NCI-H69 (cell line): Measurements from ENCODE around the gene RNF19B.
"Not testable (repeated sequence)": the region's sequence is repeated elsewhere in the genome, so short reads cannot be mapped to it uniquely, and the experiment has no call there.

Source experiments
- DNase-seq: peaks from one replicate; lab custom pipeline; 2025; lab: John Stamatoyannopoulos, UW

The RNF19B gene

DNA sequence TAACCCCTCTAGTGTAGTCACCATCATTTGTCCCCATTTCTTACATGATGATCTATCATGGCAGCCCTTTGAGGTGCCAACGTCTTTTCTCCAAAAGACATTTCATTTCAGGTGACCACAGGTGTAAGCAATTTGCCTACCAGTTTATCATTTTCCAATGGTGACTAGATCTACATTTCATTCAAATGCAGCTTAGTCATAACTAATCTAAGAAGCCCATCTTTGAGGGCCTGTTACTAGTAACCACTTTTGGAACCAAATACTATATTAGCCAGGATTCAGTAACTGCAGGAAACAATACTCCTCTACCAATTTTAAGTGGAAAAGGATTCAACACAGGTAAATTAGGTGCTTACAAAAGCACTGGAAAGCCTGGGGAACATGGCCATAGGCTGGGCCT, 32.8 kb downstream of the RNF19B start:
- no peak for DNase-seq

- peak; percentile 2 for DNase-seq
These were observed 35.2 kb downstream of the RNF19B start for GRCh38 chr1:32929366-32929765.

DNA sequence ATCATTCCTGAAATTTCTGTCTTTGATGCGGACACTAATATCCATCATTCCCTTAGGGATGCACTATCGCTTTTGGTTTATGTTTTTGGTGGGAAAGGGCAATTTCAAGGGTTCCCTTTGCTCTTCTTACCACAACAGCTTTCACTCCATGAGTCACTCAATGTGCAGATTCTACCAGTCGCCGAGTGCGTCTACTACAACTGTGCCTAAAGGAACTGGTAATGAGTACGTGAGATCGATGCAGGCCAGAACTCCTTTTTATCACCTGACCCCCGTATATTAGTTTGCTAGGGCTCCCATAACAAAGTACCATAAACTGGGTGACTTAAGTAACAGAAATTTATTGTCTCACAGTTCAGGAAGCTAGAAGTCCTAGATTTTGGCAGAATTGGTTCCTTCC, 35.9 kb downstream of the RNF19B start:
- no peak for DNase-seq

DNA sequence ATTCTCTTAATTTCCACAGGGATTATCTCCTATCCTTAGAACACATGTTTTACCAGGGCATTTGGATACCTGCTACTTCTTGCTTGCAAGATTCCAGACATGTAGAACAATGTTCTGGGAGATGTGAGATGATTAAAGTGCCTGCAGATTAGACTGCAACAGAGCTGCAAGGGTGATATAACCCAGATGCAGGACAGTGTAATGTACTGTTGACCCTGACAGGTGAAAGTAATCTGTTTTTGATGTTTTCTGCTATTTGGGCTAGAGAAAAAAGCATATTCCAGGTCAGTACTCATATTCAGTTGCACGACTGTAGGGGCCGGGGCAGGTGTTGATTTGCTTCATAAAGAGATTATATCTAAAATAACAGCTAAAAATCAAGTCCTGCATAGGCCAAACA, 36.3 kb downstream of the RNF19B start:
- DNase-seq, result no peak

DNA sequence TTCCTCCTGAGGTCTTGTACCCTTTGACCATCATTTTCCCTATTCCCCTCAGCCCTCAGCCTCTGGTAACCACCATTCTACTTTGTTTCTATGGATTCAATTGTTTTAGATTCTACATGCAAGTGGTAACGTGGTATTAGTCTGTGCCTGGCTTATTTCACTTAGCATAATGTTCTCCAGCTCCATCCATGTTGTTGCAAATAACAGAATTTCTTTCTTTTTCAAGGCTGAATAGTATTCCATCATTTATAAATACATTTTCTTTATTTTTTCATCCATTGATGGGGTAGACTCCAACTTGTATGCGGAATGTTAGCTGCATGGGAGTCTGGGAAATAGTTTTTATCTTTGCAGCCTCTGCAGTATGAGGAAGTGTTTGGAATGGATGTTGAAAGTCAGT, 37.2 kb downstream of the RNF19B start:
- DNase-seq, result no peak

GRCh38 chr1:32926562-32926961, 38.0 kb downstream of the RNF19B start:
- no peak for DNase-seq

- DNase-seq, result peak; percentile 20
These were observed 39.0 kb downstream of the RNF19B start for GRCh38 chr1:32925403-32926162.

DNA sequence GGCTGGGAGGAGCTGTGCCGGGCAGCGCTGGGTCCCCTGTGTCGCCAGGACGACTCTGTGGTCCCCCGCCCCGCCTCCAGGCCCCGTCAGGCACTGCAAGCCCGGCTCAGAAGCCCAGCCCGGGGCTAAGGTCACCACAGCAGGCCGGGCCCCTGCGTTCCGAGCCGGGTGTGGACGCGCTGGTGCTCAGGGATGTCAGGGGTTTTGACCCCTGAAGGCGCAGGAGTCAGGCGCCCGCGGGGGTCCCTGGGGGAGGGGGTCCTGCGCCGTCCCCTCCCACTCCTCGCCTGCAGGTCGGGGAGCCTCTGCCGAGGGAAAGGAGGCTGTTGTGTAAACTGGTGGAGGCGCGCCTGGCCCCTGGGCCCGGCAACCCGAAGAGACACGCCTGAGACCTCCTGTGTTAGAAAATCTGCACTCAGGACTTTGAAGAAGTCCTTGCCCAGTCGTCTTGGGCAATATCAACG, 39.7 kb downstream of the RNF19B start:
- no peak for DNase-seq

- DNase-seq, result no peak
These were observed 43.8 kb downstream of the RNF19B start for GRCh38 chr1:32920833-32921232.

- DNase-seq, result no peak
These were observed 44.5 kb downstream of the RNF19B start for GRCh38 chr1:32919811-32920733.

DNA sequence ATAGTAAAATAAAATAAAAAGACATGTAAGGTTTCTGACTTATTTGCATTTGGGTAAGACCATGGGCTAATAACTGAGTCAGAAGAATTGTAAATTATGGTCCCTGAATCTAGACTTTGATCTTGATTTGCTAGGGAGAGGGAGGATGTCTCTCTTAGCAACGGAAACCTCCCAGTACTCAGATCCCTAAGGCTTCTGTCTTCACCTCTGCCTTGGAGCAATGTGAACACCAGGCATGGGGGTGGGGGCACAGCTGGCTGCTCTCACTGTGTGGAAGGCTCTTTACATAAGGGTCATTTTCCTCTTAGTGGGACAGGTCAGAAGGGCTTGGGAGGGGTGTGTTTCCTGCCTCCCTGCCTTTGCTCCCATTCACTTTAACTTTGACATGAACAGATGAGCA, 46.4 kb downstream of the RNF19B start:
- peak; percentile 24 for DNase-seq

GRCh38 chr1:32917521-32917920, 47.1 kb downstream of the RNF19B start:
- no peak for DNase-seq

- DNase-seq, result no peak
These were observed 48.6 kb downstream of the RNF19B start for GRCh38 chr1:32915766-32916706.

- DNase-seq, result no peak
These were observed 54.3 kb downstream of the RNF19B start for GRCh38 chr1:32910319-32910718.

DNA sequence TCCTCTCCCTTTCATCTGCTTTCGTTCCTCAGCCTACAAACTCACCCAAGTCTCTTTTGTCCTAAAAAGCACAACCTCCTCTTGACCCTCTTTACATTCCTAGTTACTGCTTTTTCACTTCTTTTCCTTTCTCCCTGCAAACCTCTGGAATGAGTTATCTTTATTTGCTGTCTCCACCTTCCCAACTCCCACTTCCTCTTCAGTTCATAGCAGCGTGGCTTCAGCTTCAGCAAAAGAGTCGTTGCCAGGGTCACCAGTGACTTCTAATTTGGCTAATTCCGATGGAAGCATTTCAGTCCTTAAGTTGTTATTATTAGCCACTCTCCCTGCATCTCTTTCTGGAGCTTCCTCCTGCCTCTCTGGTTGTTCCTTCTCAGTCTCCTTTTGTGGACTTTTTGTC, 57.2 kb downstream of the RNF19B start:
- DNase-seq, result no peak

DNA sequence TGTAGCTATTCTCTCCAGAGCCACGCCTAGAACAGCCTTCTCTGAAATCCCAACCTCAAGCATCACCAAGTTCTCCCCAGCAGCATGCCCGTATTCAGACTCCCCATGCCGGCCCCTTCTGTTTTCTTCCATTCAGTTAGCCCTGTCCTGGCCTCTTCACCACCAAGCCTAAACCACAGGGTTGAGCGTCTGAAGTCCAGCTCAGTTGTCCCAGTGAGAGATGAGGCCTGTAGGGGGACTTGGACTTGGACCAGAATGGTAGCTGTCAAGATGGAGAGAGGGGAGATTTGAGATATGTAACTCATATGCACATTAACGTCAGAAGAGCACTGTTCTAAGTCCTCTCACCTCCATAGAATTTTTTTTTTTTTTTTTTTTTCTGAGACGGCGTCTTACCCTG, 58.0 kb downstream of the RNF19B start:
- no peak for DNase-seq

DNA sequence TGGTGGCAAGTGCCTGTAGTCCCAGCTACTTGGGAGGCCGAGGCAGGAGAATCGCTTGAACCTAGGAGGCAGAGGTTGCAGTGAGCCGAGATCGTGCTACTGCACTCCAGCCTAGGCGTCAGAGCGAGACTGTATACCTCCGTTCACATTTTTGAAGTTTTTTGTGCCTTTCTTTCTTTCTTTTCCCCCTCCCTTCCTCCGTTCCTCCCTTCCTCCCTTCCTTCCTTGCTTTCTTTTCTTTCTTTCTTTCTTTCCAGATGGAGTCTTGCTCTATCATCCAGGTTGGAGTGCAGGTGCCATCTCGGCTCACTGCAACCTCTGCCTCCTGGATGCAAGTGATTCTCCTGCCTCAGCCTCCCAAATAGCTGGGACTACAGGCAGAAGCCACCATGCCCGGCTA, 59.0 kb downstream of the RNF19B start:
- not testable (repeated sequence) for DNase-seq

DNA sequence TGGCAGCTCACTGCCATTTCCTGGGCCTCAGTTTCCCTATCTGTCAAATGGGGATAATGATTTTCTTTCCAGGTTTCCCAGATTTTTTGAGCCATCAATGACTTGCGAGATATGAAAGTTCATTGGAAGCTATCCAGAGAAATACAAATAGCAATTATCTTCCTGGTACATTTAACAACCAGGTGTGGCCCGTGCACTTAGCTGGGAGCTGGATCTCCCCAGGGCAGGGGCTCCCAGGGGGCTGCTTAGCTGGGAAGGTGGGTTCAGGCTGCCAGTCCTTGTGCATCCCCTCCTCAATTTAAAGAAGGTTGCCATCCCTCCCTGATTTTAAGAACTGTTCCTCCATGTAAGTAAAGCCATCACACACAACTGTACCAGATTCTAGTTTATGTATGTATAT, 59.8 kb downstream of the RNF19B start:
- peak; percentile 72 for DNase-seq

DNA sequence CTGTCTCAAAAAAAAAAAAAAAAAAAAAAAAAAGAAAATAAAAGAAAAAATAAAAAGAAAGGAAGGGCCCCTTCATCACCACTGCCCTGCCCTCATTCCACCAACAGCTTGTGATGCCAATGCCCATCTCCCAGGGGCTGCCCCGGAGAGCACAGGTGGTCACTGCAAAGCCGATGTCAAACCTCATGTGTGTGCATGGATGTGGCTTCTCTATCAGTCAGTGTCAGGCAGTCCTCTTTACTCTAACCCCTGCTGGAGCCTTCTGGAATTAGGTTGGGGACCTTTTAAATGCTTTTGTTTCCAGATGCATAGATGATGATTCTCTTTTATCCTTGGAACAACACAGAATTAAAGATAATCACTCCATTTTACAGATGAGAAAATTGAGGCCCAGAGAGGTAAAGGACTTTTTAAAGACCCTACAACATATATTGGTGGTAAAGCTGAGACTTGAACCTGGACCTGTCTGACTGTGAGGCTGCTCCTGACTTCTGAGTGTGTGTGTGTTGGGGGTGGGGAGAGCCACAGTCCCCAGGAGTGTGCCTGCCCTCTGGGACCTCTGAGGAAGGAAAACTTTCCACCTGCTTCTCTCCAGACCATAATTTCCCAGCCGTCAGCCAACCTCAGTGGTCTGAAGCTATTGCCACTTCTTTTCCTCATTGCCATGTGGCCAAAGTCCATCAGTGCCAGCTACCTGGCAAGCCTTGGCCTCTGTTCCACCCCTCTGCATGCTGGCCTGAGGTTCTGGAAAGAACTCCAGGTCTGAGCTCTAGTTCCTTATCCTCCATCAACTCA, 60.4 kb downstream of the RNF19B start:
- DNase-seq, result peak; percentile 70

- DNase-seq, result peak; percentile 16
These were observed 62.1 kb downstream of the RNF19B start for GRCh38 chr1:32902535-32902920.
